GM03348 (cell line): ENCODE results near the gene TMEM39B.
"Not testable (repeated sequence)": the region's sequence is repeated elsewhere in the genome, so short reads cannot be mapped to it uniquely, and the experiment has no call there.

Experiments
- DNase-seq: peaks from one replicate; pipeline ENCODE4 v3.0.0; 2012; ENCODE audit warnings: low spot score

Gene TMEM39B

GRCh38 chr1:32072622-32073298, at the start of gene TMEM39B:
TSS of gene TMEM39B (plus strand) at chr1:32072939. CDS start at chr1:32073048, 109 bp downstream.
- peak; percentile 98 for DNase-seq

- no peak for DNase-seq
Observed at GRCh38 chr1:32023351-32023750, 49.4 kb upstream of the TMEM39B start.

- DNase-seq = no peak
Observed at GRCh38 chr1:32025515-32025914, 47.2 kb upstream of the TMEM39B start.

- no peak for DNase-seq
Observed at GRCh38 chr1:32028746-32029145, 44.0 kb upstream of the TMEM39B start.

- DNase-seq = peak; percentile 66
Observed at GRCh38 chr1:32031578-32032274, 41.0 kb upstream of the TMEM39B start.

GRCh38 chr1:32032275-32032615, 40.5 kb upstream of the TMEM39B start:
- DNase-seq = no peak

- DNase-seq = no peak
Observed at GRCh38 chr1:32035119-32035518, 37.6 kb upstream of the TMEM39B start.

- no peak for DNase-seq
Observed at GRCh38 chr1:32040711-32041110, 32.0 kb upstream of the TMEM39B start.

- DNase-seq = no peak
Observed at GRCh38 chr1:32042330-32042729, 30.4 kb upstream of the TMEM39B start.

- DNase-seq = no peak
Observed at GRCh38 chr1:32044234-32044633, 28.5 kb upstream of the TMEM39B start.

- DNase-seq = no peak
Observed at GRCh38 chr1:32045772-32046171, 27.0 kb upstream of the TMEM39B start.

GRCh38 chr1:32047701-32048100, 25.0 kb upstream of the TMEM39B start:
- DNase-seq = peak; percentile 24

- no peak for DNase-seq
Observed at GRCh38 chr1:32048440-32048839, 24.3 kb upstream of the TMEM39B start.

- DNase-seq = no peak
Observed at GRCh38 chr1:32051706-32052105, 21.0 kb upstream of the TMEM39B start.

GRCh38 chr1:32052887-32053286, 19.9 kb upstream of the TMEM39B start:
- no peak for DNase-seq

GRCh38 chr1:32055416-32055815, 17.3 kb upstream of the TMEM39B start:
- DNase-seq = no peak

- no peak for DNase-seq
Observed at GRCh38 chr1:32056598-32056997, 16.1 kb upstream of the TMEM39B start.

- no peak for DNase-seq
Observed at GRCh38 chr1:32060914-32061313, 11.8 kb upstream of the TMEM39B start.

GRCh38 chr1:32062867-32063230, 9.9 kb upstream of the TMEM39B start:
- DNase-seq = peak; percentile 16

- DNase-seq = peak; percentile 74
Observed at GRCh38 chr1:32063261-32063681, 9.5 kb upstream of the TMEM39B start.

- not testable (repeated sequence) for DNase-seq
Observed at GRCh38 chr1:32065613-32066488, 6.9 kb upstream of the TMEM39B start.

GRCh38 chr1:32066489-32066873, 6.3 kb upstream of the TMEM39B start:
- peak; percentile 49 for DNase-seq
